ENCODE measurements around the gene FAM89B.
A peak's percentile ranks its signal among the peaks of the same experiment; 100 is the strongest.

The FAM89B gene

GRCh38 chr11:65578134-65578533, 5.8 kb downstream of the FAM89B start:
- TF ChIP-seq MAX (IDR thresholded peaks at IDR 0.05; ENCODE audit: low read depth, low read length) (no peak), MYC (IDR thresholded peaks at IDR 0.05; ENCODE audit: low read depth, low read length) (no peak), POLR2A (IDR thresholded peaks at IDR 0.05; ENCODE audit: extremely low read depth, insufficient read length) (no peak), CTCF (IDR thresholded peaks at IDR 0.05; ENCODE audit: low read depth, low read length) (no peak)
- DNase-seq (ENCODE audit: low read depth), result no peak
- H3K4me3 ChIP-seq (ENCODE audit: low read depth, low read length), result no peak overlapping the region

- no peak overlapping the region for H3K4me3 ChIP-seq (ENCODE audit: low read depth, low read length)
- TF ChIP-seq POLR2A (IDR thresholded peaks at IDR 0.05; ENCODE audit: extremely low read depth, insufficient read length) (no peak), CTCF (IDR thresholded peaks at IDR 0.05; ENCODE audit: low read depth, low read length) (no peak), MAX (IDR thresholded peaks at IDR 0.05; ENCODE audit: low read depth, low read length) (no peak), MYC (IDR thresholded peaks at IDR 0.05; ENCODE audit: low read depth, low read length) (no peak)
- DNase-seq (ENCODE audit: low read depth), result no peak
Measured at GRCh38 chr11:65578667-65579066, 6.3 kb downstream of the FAM89B start.

GRCh38 chr11:65579291-65579690, 7.0 kb downstream of the FAM89B start:
- no peak for TF ChIP-seq MAX (IDR thresholded peaks at IDR 0.05; ENCODE audit: low read depth, low read length)
- no peak for TF ChIP-seq POLR2A (IDR thresholded peaks at IDR 0.05; ENCODE audit: extremely low read depth, insufficient read length)
- peak; percentile 57 for DNase-seq (ENCODE audit: low read depth)
- no peak overlapping the region for H3K4me3 ChIP-seq (ENCODE audit: low read depth, low read length)

GRCh38 chr11:65580031-65580692, 7.8 kb downstream of the FAM89B start:
- no peak for TF ChIP-seq MYC (IDR thresholded peaks at IDR 0.05; ENCODE audit: low read depth, low read length)
- no peak for TF ChIP-seq POLR2A (IDR thresholded peaks at IDR 0.05; ENCODE audit: extremely low read depth, insufficient read length)
- no peak for TF ChIP-seq MAX (IDR thresholded peaks at IDR 0.05; ENCODE audit: low read depth, low read length)
- no peak overlapping the region for H3K4me3 ChIP-seq (ENCODE audit: low read depth, low read length)
- no peak for DNase-seq (ENCODE audit: low read depth)

GRCh38 chr11:65580756-65581155, 8.4 kb downstream of the FAM89B start:
- TF ChIP-seq MYC (IDR thresholded peaks at IDR 0.05; ENCODE audit: low read depth, low read length) (no peak), MAX (IDR thresholded peaks at IDR 0.05; ENCODE audit: low read depth, low read length) (no peak), CTCF (IDR thresholded peaks at IDR 0.05; ENCODE audit: low read depth, low read length) (no peak), POLR2A (IDR thresholded peaks at IDR 0.05; ENCODE audit: extremely low read depth, insufficient read length) (no peak)
- no peak overlapping the region for H3K4me3 ChIP-seq (ENCODE audit: low read depth, low read length)
- no peak for DNase-seq (ENCODE audit: low read depth)

GRCh38 chr11:65581928-65582327, 9.6 kb downstream of the FAM89B start:
- H3K4me3 ChIP-seq (ENCODE audit: low read depth, low read length), result no peak overlapping the region
- TF ChIP-seq CTCF (IDR thresholded peaks at IDR 0.05; ENCODE audit: low read depth, low read length), result no peak
- TF ChIP-seq MYC (IDR thresholded peaks at IDR 0.05; ENCODE audit: low read depth, low read length), result no peak
- no peak for TF ChIP-seq MAX (IDR thresholded peaks at IDR 0.05; ENCODE audit: low read depth, low read length)
- no peak for TF ChIP-seq POLR2A (IDR thresholded peaks at IDR 0.05; ENCODE audit: extremely low read depth, insufficient read length)
- DNase-seq (ENCODE audit: low read depth), result no peak

Measured in NB4 (cell line).